Stimulated activated CD8-positive, alpha-beta memory T cell treated with anti-CD3 and anti-CD28 coated beads, Interleukin-15, amount 100 ng/mL, for 24 hours (primary cell): ENCODE data around the gene IFIT3.
"Not testable (repeated sequence)": the region's sequence is repeated elsewhere in the genome, so short reads cannot be mapped to it uniquely, and the experiment has no call there.

Experiments used
- DNase-seq: peaks from one replicate; pipeline ENCODE4 v3.0.0-alpha.2; 2020; ENCODE audit warnings: low read depth

IFIT3 gene

DNA sequence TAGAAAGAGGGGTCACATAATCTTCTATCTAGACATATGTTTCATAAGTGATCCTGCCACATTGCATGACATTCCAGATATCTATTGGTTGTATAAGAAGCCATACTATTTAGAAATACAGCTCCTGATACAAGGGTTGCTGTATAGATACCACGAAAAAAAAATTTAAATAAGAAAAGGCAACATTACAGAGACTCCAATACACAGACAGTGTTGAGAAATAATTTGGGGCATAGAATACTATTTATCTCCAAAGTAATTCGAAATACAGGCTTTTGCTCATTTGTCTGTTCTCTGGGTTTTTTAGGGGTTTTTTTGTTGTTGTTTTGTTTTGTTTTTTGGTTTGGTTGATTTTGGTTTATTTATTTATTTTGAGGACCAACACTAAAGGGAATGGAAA, 23.4 kb upstream of the IFIT3 start:
- no peak for DNase-seq

DNA sequence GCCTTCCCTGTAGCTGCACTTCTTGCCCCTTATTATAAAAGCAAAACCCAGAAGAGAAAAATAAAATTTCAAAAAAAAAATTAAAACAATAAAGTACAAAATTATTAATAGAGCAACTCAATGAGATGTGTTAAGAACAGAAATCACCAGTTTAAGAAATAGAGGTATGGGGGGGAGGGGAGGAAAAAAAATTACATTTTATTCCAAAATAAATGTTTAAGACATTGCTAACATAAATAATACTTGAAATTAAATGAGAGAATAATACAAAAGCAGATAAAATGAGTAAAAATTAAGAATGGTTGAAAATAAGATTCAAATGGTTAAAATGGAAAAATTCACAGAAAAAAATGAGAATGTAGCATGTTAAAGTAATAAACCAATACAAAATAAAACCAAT, 22.9 kb upstream of the IFIT3 start:
- DNase-seq, result no peak

GRCh38 chr10:89305766-89306433, 21.9 kb upstream of the IFIT3 start:
- DNase-seq, result no peak

DNA sequence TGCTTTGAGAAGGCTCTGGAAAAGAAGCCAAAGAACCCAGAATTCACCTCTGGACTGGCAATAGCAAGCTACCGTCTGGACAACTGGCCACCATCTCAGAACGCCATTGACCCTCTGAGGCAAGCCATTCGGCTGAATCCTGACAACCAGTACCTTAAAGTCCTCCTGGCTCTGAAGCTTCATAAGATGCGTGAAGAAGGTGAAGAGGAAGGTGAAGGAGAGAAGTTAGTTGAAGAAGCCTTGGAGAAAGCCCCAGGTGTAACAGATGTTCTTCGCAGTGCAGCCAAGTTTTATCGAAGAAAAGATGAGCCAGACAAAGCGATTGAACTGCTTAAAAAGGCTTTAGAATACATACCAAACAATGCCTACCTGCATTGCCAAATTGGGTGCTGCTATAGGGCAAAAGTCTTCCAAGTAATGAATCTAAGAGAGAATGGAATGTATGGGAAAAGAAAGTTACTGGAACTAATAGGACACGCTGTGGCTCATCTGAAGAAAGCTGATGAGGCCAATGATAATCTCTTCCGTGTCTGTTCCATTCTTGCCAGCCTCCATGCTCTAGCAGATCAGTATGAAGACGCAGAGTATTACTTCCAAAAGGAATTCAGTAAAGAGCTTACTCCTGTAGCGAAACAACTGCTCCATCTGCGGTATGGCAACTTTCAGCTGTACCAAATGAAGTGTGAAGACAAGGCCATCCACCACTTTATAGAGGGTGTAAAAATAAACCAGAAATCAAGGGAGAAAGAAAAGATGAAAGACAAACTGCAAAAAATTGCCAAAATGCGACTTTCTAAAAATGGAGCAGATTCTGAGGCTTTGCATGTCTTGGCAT, 21.1 kb upstream of the IFIT3 start:
- no peak for DNase-seq

DNA sequence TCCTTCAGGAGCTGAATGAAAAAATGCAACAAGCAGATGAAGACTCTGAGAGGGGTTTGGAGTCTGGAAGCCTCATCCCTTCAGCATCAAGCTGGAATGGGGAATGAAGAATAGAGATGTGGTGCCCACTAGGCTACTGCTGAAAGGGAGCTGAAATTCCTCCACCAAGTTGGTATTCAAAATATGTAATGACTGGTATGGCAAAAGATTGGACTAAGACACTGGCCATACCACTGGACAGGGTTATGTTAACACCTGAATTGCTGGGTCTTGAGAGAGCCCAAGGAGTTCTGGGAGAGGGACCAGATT, 20.6 kb upstream of the IFIT3 start:
- DNase-seq, result no peak

GRCh38 chr10:89308266-89308665, 19.5 kb upstream of the IFIT3 start:
- DNase-seq, result no peak

- DNase-seq, result no peak
Measured at GRCh38 chr10:89308736-89309135, 19.1 kb upstream of the IFIT3 start.

DNA sequence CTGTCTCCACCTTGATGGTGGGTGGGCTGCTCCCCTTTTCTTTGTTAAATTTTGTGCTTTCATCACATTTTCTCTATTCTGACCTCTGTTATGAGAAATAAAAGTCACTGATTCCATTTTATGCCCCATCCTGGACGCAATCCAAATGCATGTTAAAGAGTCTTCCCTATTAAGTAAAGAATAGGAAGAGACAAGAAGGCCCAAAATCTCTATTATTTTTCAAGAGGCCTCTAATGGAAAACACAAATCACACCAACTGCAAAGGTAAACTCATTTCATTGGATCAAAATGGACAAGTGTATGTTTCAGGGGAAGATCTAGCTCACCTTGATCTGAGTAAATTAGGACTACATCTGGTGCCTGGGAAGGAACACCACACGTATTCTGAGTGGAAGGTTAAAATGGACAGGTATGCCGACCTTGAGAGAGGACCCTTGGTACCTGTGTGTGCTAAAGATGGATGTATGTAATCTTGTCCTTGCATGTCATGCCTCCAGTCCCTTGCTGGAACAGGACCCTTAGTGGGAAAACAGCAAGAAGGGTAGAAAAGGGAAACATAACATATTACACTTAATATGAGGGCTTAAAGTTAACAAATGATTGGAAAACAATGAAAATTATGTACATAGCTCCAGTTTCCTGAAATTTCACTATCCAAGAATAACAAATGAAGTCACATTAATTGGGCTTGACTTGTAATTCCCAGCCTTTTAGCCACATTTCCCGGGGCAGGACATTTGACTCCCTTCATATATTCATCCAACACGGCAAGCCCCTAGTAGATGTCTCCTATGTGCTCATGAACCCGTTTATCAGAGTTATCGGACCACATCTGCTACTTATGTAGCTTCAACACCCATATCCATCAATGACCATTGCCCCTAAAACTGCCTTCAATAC, 18.4 kb upstream of the IFIT3 start:
- no peak for DNase-seq

DNA sequence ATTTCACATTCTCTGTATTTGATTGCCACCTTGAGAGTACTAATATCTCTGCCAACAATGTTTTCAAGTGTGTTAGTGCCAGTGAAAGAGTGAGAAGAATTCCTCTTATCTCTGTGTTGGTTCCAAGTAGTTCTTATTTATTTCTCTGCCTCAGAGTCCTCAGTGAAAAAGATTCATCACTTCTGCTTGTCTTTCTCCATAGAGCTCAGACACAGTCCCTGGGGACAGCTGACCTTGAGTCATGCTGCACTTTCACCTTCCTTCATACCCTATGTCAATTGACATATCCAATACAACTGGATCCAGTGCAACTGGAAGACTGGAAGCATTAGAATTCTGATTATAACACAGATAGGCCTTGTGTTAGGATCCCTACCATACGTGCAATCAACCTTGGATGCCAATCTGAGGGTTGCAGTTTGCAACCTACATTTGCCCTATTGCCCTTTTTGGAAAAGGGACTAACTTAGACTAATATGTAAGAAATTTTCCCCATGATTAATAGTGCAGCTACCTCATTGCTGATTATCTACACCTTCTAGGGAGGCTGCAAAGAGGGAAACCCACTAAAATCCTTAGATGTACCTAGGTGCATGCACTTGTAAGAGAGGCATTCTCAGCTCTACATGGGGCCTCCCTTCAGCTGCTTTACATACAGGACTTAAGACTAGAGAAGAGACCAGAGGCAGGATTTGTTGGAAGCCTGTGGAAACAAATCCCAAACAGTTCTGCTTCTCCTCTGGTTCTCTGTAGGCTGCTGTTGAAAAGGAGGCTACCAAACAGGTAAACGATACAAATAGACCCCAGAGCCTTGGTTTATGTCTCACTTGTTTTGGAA, 17.5 kb upstream of the IFIT3 start:
- no peak for DNase-seq

GRCh38 chr10:89312973-89313372, 14.8 kb upstream of the IFIT3 start:
- DNase-seq, result no peak

DNA sequence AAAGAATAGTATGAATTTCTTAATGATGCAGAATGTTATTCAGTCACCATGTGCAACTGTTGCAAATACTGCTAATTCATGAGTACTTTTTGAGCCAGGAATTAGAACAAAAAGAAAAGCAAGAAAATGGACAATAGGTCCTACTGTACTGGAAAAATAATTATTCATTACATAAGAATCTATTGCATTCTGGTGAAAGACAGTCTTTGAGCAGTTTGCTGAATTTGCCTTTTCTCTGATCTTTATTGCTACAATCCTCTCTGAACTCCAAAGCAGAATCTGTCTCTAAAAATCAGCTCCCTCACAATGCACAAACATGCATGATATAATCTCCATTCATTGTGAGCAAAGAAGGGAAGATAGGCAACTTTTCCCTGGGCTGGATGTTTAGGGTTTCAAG, 13.1 kb upstream of the IFIT3 start:
- DNase-seq, result no peak

DNA sequence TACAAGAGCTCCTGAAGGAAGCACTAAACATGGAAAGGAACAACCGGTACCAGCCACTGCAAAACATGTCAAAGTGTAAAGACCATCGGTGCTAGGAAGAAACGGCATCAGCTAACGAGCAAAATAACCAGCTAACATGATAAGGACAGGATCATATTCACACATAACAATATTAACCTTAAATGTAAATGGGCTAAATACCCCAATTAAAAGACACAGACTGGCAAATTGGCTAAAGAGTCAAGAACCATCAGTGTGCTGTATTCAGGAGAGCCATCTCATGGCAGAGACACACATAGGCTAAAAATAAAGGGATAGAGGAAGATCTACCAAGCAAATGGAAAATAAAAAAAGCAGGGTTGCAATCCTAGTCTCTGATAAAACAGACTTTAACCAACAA, 9.8 kb upstream of the IFIT3 start:
- DNase-seq, result not testable (repeated sequence)

GRCh38 chr10:89325081-89325480, 2.7 kb upstream of the IFIT3 start:
- not testable (repeated sequence) for DNase-seq

DNA sequence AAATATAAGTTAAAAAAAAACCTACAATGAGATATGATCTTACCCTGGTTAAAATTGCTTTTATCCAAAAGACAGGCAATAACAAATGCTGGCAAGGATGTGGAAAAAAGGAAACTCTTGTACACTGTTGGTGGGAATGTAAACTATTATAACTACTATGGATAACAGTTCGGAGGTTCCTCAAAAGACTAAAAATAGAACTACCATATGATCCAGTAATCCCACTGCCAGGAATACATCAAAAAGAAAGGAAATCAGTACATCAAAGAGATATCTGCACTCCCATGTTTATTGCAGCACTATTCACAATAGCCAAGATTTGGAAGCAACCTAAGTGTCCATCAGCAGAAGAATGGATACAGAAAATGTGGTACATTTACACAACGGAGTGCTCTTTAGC, 1.9 kb upstream of the IFIT3 start:
- not testable (repeated sequence) for DNase-seq

GRCh38 chr10:89329151-89329550, 1.4 kb downstream of the IFIT3 start:
- DNase-seq, result no peak

- not testable (repeated sequence) for DNase-seq
Measured at GRCh38 chr10:89330014-89330413, 2.2 kb downstream of the IFIT3 start.

DNA sequence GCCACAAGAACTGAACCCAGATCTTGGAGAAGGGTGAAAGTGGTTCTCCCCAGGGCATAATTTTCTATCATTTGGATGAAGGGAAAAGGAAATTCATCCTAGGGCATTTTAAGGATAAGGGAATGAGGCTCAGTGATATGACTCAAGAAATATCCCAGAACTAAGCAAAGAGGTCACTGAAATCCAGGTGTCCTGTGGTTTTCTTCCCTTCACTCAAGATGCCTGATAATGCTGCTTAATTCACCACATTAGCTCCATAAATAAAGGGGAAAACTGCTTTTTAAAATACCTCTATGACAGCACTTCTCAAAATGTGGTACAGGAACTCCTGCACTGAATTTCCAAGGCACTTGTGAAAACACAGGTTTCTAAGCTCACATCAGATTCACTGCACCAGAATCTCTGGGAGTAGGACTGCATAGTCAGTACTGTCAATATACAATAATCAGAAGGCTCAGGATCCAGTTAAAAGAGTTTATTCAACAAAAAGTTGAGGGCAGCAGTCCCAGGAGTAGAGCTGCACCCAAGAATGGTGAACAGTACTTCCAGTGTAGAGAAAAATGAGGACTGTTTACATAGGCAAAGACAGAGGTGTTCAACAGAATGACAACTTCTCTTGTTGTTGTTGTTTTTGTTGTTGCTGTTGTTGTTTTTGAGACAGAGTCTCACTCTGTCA, 2.9 kb downstream of the IFIT3 start:
- DNase-seq, result no peak

- DNase-seq, result not testable (repeated sequence)
Measured at GRCh38 chr10:89331487-89332122, 3.8 kb downstream of the IFIT3 start.

GRCh38 chr10:89332123-89332633, 4.4 kb downstream of the IFIT3 start:
- DNase-seq, result no peak

DNA sequence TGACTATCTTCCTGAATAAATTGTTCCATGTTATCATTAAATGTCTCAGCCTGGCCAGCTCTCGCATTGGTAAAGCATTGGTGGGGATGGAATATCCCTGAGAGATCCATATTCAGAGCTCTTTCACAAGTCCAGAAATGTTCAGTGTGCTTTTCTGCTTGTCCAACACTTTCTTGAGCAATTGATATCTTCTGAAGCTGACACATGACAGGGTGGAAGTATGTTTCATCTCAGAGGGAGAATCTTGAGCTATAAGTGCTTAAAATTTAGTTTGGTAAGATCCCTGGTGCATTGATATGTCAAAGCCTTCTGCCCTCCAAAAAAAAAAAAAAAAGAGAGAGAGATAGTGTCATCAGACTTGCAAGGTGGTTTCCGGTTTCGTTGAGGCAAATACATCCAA, 7.4 kb downstream of the IFIT3 start:
- no peak for DNase-seq

DNA sequence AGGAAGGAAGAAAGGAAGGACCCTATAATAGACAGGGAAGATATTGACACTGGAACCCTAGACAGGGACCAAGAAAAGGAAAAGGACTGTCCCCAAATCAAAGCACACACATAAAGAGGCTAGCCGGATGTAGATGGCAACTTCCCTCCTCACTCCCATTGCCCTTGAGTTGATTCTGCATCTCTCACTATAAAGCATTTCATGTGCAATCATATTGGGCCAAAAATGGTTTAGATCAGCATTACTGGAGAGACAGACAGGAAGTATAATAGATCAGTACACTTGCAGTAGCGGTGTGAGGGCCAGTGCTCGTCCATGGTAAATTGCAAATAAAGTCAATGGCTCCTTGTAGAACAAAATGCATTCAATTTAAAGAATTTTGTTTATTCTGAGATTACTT, 8.4 kb downstream of the IFIT3 start:
- DNase-seq, result no peak
